T-helper 9 cell (primary cell): Measurements from ENCODE around the gene CTU2.

ENCODE experiments used
- DNase-seq: peaks from one replicate; pipeline ENCODE4 v3.0.0-alpha.2; 2020

Gene CTU2

GRCh38 chr16:88715312-88716190, 9.2 kb downstream of the CTU2 start:
- no peak for DNase-seq

- no peak for DNase-seq
These were observed 9.9 kb downstream of the CTU2 start for GRCh38 chr16:88716201-88716600.

- no peak for DNase-seq
These were observed 10.3 kb downstream of the CTU2 start for GRCh38 chr16:88716601-88717001.

- no peak for DNase-seq
These were observed 11.9 kb downstream of the CTU2 start for GRCh38 chr16:88718178-88718577.

- no peak for DNase-seq
These were observed 13.1 kb downstream of the CTU2 start for GRCh38 chr16:88719267-88719932.

GRCh38 chr16:88719933-88720296, 13.6 kb downstream of the CTU2 start:
- DNase-seq: no peak

- DNase-seq: no peak
These were observed 14.2 kb downstream of the CTU2 start for GRCh38 chr16:88720396-88720970.

GRCh38 chr16:88721236-88721635, 14.9 kb downstream of the CTU2 start:
- DNase-seq: no peak

- no peak for DNase-seq
These were observed 15.8 kb downstream of the CTU2 start for GRCh38 chr16:88721815-88722755.

- no peak for DNase-seq
These were observed 16.6 kb downstream of the CTU2 start for GRCh38 chr16:88722784-88723506.

GRCh38 chr16:88723507-88723887, 17.2 kb downstream of the CTU2 start:
- no peak for DNase-seq

- DNase-seq: no peak
These were observed 17.6 kb downstream of the CTU2 start for GRCh38 chr16:88723911-88724310.

- no peak for DNase-seq
These were observed 18.7 kb downstream of the CTU2 start for GRCh38 chr16:88724855-88725555.

- no peak for DNase-seq
These were observed 19.5 kb downstream of the CTU2 start for GRCh38 chr16:88725609-88726407.

GRCh38 chr16:88726408-88726749, 20.1 kb downstream of the CTU2 start:
- no peak for DNase-seq

- DNase-seq: no peak
These were observed 20.7 kb downstream of the CTU2 start for GRCh38 chr16:88726981-88727380.

GRCh38 chr16:88727871-88728270, 21.6 kb downstream of the CTU2 start:
- DNase-seq: no peak

GRCh38 chr16:88730632-88731607, 24.6 kb downstream of the CTU2 start:
- no peak for DNase-seq

- DNase-seq: no peak
These were observed 25.4 kb downstream of the CTU2 start for GRCh38 chr16:88731699-88732098.
